ENCODE data around the gene ALOX5AP. TPM values are rescaled to one million over a fixed set of nuclear protein-coding genes. Genes with fewer than 3 reads are reported as not detected.
A peak's percentile ranks its signal among the peaks of the same experiment; 100 is the strongest.

The ALOX5AP gene
- total RNA-seq, 4 donors from 2014 or later, result 14.8 to 48.2 (median 17.2) TPM

DNA sequence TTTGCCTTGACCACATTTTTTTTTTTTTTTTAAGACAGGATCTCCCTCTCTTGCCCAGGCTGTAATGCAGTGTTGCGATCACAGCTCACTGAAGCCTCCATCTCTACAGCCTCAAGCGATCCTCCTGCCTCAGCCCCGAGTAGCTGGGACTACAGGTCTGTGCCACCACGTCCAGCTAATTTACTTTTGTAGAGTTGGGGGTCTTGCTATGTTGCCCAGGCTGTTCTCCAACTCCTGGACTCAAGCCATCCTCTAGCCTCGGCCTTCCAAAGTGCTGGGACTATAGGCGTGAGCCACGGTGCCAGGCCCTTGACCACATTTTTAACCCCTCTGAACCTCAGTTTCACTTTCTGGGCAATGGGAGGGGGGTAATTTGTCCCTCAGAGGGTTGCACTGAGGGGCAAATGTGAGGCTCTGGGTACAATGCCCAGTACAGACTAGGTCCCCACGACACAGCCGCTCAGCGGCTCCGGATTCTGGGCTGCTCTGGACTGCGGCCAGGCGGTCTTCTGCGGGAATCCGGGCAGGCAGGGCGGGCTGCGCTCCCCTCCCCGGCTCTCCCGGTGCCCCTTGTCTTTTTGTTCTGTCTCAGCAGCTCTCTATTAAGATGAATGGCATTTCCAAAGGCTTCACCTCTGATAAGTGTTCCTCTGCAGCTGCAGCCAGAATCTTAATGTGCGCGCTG is 3.8 kb upstream of the ALOX5AP start:
- Histone ChIP-seq H3K36me3 (no peaks in the 10 kb centered on the region), H3K27ac (replicated peaks in 1 of 4) (no peak overlapping the region), H3K9me3 (no peaks in the 10 kb centered on the region), H3K4me3 (peak overlapping the region; percentile 12 to 32 (median 18)), H3K4me1 (peaks cover 0 to 39% (median 7%) of the 10 kb centered on the region in 4 donors), H3K27me3 (no peaks in the 10 kb centered on the region)
- intact Hi-C loops (cut with DNase I), result no loop called here
- 79% methylated on average over 13 of the region's 21 CpGs for WGBS
- TF ChIP-seq, protein P1, sequence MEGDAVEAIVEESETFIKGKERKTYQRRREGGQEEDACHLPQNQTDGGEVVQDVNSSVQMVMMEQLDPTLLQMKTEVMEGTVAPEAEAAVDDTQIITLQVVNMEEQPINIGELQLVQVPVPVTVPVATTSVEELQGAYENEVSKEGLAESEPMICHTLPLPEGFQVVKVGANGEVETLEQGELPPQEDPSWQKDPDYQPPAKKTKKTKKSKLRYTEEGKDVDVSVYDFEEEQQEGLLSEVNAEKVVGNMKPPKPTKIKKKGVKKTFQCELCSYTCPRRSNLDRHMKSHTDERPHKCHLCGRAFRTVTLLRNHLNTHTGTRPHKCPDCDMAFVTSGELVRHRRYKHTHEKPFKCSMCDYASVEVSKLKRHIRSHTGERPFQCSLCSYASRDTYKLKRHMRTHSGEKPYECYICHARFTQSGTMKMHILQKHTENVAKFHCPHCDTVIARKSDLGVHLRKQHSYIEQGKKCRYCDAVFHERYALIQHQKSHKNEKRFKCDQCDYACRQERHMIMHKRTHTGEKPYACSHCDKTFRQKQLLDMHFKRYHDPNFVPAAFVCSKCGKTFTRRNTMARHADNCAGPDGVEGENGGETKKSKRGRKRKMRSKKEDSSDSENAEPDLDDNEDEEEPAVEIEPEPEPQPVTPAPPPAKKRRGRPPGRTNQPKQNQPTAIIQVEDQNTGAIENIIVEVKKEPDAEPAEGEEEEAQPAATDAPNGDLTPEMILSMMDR (IDR thresholded peaks at IDR 0.05), result no peak
- TF ChIP-seq POLR2A (IDR thresholded peaks at IDR 0.05; ENCODE audit: low read depth), result no peak
- no peak for TF ChIP-seq POLR2AphosphoS5 (IDR thresholded peaks at IDR 0.05)
- TF ChIP-seq EP300 (IDR thresholded peaks at IDR 0.05), result no peak
- no peak for DNase-seq (ENCODE audit: extremely low spot score)

DNA sequence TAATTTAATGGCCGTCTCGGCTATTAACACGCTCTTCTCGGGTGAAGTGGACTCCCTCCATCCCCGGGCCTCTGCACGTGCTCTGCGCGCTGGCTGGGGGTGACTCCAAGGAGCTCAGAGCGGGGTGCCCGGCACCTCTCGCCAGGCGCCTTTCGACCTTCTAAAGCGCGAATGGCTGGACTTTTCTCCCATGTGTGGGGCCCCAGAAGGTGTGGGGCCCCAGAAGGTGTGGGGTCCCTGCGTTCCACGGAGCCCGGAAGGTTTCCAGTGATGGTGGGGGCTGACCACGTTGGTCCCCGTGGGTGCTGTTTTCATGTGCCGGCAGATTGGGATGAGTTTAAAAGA is 3.3 kb upstream of the ALOX5AP start:
- WGBS, result 86% methylated on average over 19 of the region's 21 CpGs
- H3K27me3 ChIP-seq, result no peaks in the 10 kb centered on the region
- DNase-seq (ENCODE audit: extremely low spot score), result no peak
- no peak for TF ChIP-seq POLR2AphosphoS5 (IDR thresholded peaks at IDR 0.05)
- no peak for TF ChIP-seq POLR2A (IDR thresholded peaks at IDR 0.05; ENCODE audit: low read depth)
- intact Hi-C loops (cut with DNase I), result no loop called here
- H3K36me3 ChIP-seq, result no peaks in the 10 kb centered on the region
- peak overlapping the region; percentile 12 to 32 (median 18) for H3K4me3 ChIP-seq
- H3K27ac ChIP-seq (replicated peaks in 1 of 4), result no peak overlapping the region
- H3K4me1 ChIP-seq, result peaks cover 0 to 39% (median 7%) of the 10 kb centered on the region in 4 donors
- no peaks in the 10 kb centered on the region for H3K9me3 ChIP-seq

DNA sequence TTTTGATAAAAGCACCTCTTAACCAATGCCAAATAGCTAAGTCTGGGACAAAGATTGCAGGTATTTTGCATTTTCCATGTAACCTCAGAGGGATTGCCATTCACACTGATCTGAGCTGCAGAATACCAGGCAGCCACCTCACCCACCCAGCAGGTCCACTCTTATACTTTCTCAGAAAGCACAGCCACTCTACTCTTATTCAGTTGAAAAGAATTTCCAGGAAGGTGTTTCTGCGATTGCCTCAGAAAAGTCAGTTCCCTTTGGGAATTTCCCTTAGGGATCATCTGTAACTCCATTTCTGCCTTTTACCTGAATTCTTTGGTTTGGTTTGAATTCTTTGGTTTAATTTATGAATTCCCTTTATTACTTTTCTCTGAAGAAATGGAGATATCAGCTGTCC is 904 bp upstream of the ALOX5AP start:
- intact Hi-C loops (cut with DNase I), result no loop called here
- Histone ChIP-seq H3K27ac (replicated peaks in 1 of 4) (no peak overlapping the region), H3K4me1 (peaks cover 0 to 24% (median 9%) of the 10 kb centered on the region in 4 donors), H3K4me3 (no peak overlapping the region), H3K27me3 (no peaks in the 10 kb centered on the region), H3K9me3 (no peaks in the 10 kb centered on the region), H3K36me3 (no peaks in the 10 kb centered on the region)
- 58% methylated on average over 1 of the region's 1 CpG for WGBS
- TF ChIP-seq EP300 (IDR thresholded peaks at IDR 0.05) (no peak), POLR2A (IDR thresholded peaks at IDR 0.05; ENCODE audit: low read depth) (no peak), POLR2AphosphoS5 (IDR thresholded peaks at IDR 0.05) (no peak)
- TF ChIP-seq, protein P1 (IDR thresholded peaks at IDR 0.05), result no peak
- DNase-seq (ENCODE audit: extremely low spot score), result no peak

DNA sequence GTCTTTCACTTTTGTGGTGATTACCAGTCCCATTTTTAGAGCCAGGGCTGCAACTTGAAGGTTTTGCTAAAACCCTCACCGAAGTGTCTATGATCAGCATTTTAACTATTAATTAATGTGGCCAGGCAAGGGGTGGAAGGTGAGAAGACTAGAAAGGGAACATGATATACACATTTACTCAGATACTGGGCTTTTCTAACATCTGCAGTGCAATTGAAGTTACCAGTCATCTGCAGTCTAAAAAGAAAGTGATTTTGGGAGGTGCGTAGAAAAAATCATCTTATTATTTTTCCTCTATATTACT is 481 bp downstream of the ALOX5AP start:
- no peak for DNase-seq (ENCODE audit: extremely low spot score)
- Histone ChIP-seq H3K27me3 (no peaks in the 10 kb centered on the region), H3K4me1 (peaks cover 0 to 11% (median 6%) of the 10 kb centered on the region in 4 donors), H3K4me3 (peak overlapping the region; percentile 17 to 35 (median 21)), H3K27ac (replicated peaks in 1 of 4) (peak overlapping the region in 1 of 4 donors; percentile 19), H3K36me3 (no peaks in the 10 kb centered on the region), H3K9me3 (no peaks in the 10 kb centered on the region)
- intact Hi-C loops (cut with DNase I), result no loop called here
- no peak for TF ChIP-seq EP300 (IDR thresholded peaks at IDR 0.05)
- TF ChIP-seq POLR2AphosphoS5 (IDR thresholded peaks at IDR 0.05), result no peak
- no peak for TF ChIP-seq POLR2A (IDR thresholded peaks at IDR 0.05; ENCODE audit: low read depth)
- TF ChIP-seq, protein P1 (IDR thresholded peaks at IDR 0.05), result no peak
- 95% methylated on average over 2 of the region's 2 CpGs for WGBS

DNA sequence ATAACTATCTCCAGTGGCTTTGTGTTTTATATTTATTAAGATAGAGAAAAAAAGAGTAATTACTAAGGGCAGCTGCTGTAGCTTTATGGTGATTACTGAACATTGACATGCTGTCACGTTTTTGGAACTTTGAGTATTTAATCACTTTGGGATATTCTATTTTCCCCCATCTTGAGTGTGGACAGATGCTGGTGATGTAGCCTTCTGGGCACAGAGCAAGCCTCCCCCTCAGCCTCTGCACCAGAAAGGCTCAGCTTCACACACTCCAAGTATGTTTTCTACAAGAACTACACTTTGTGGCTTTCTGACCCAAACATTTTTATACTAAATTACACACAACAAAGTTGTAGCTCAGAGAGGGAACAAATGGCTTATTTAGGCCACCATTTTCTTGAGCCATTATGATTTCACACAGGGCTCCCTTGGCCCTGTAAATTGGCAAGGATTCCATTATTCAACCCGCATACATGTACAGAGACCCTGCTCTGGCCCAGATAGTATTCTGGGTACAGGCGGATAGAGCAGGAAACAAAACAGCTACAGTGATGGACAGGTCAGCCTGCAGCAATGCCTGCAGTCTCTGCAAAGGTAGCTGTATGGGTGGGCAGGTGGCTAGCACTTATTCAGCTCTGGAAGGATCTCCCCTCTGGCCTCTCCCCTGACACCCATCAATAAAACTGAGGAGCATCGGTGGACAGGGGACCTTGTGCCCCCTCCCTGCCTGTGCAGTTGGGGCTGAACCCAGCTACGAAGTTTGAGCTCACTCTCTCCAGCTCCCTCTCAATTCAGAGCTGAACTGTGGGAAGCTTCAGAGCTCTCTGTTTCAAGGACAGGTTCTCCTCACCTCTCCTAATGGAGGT is 1.3 kb downstream of the ALOX5AP start:
- no peaks in the 10 kb centered on the region for H3K27me3 ChIP-seq
- TF ChIP-seq POLR2A (IDR thresholded peaks at IDR 0.05; ENCODE audit: low read depth), result no peak
- TF ChIP-seq, protein P1 (IDR thresholded peaks at IDR 0.05), result no peak
- TF ChIP-seq EP300 (IDR thresholded peaks at IDR 0.05), result no peak
- TF ChIP-seq POLR2AphosphoS5 (IDR thresholded peaks at IDR 0.05), result no peak
- WGBS, result 77% methylated on average over 3 of the region's 5 CpGs
- intact Hi-C loops (cut with DNase I), result no loop called here
- H3K4me3 ChIP-seq, result peak overlapping the region; percentile 13 to 22 (median 18)
- no peak for DNase-seq (ENCODE audit: extremely low spot score)
- H3K36me3 ChIP-seq, result no peaks in the 10 kb centered on the region
- H3K9me3 ChIP-seq, result no peaks in the 10 kb centered on the region
- peak overlapping the region in 2 of 4 donors; percentile 11 to 35 for H3K27ac ChIP-seq (replicated peaks in 1 of 4)
- peaks cover 0 to 5% (median 4%) of the 10 kb centered on the region in 4 donors for H3K4me1 ChIP-seq
